Stimulated activated CD8-positive, alpha-beta memory T cell treated with anti-CD3 and anti-CD28 coated beads, Interleukin-7, amount 100 ng/mL, for 1 hour (primary cell): ENCODE results near the gene ZCCHC17.
"Not testable (repeated sequence)": the region's sequence is repeated elsewhere in the genome, so short reads cannot be mapped to it uniquely, and the experiment has no call there.

Experiments used
- DNase-seq, 2 donors: peaks; one replicate each; pipeline ENCODE4 v3.0.0-alpha.2; 2020; ENCODE audit warnings: low read depth in 2 of 2

Gene ZCCHC17, protein sequence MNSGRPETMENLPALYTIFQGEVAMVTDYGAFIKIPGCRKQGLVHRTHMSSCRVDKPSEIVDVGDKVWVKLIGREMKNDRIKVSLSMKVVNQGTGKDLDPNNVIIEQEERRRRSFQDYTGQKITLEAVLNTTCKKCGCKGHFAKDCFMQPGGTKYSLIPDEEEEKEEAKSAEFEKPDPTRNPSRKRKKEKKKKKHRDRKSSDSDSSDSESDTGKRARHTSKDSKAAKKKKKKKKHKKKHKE

DNA sequence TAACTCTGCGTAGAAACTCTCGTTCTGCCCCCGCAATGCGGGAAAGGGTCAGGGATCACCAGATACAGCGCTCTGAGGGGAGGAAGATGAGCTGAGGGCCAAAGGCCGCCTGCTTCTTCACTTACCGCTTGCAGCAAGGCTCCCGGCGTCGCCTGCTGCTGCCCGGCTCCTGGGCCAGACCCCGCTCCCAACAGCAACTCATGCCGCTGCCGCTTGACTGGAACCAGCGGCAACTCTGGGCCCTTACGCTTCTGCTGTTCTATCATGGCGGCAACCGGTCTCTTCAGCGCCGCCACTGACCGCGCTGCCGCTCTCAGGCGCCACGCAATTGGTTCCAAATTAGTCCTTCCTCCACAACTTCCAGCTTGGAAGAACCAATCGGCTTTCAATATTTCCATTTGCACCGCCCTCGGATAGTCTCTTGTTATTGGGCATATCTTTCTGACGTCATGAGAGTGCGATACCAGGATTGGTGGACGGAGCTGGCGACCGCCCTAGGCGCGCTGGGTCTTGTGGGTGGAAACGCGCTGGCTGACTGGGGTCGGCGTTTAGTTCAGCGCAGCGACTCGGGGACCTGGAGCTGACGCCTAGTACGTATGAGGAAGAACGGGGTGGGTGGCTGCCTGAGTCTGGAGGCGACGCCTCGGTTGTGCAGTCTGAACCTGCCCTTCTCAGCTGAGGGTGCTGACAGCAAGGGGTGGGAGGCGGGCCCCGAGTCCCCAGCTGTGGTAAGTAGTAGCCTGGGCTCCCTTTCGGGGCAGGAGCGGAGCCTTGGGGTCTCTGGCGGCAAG lies at the start of gene ZCCHC17, which contains the start of gene SNRNP40:
Gene ZCCHC17 (plus strand): TSS at position 547 of the 791 bp plus-strand sequence. CDS start 13,067 bp downstream, outside the sequence.
Gene SNRNP40 (minus strand): TSS at position 303 of the 791 bp plus-strand sequence. CDS start 37 bp downstream, at position 266.
- peak; percentile 79 to 83 for DNase-seq

DNA sequence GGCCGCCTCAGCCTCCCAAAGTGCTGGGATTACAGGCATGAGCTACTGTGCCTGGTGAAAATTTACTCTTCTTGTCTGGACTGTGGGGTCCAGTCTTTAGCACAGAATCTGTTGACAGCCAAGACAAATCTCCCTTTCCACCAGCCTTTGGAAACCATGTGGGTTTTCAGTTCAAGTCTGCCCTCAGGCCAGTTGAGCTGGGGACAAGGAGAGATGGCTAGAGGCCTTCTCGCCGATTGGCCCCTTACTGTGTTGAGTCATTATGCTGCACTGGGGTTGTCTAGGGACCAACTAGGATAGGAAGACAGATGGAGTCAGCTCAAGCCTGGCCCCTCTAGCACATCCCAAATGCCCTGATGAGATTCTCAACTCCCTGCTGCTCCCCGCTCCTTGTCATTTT lies 48.6 kb upstream of the ZCCHC17 start:
- no peak for DNase-seq

DNA sequence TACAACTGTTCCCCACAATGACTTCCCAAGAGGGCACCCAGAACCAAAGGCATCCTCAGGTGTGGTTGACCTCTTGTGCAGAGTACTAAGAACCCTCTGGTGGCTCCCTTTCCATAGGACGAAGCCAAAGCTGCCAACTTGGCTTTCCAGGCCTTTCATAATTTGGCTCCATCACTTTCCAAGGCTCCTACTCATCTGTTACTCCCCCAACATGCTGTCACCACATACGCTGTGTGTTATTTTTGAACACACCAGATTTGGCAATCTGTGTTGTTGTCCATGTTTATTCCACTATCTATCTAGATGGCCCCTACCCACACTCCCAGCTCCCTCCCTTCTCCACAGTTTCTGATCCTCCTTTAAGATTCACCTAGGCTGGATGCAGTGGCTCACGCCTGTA lies 47.0 kb upstream of the ZCCHC17 start:
- no peak for DNase-seq

DNA sequence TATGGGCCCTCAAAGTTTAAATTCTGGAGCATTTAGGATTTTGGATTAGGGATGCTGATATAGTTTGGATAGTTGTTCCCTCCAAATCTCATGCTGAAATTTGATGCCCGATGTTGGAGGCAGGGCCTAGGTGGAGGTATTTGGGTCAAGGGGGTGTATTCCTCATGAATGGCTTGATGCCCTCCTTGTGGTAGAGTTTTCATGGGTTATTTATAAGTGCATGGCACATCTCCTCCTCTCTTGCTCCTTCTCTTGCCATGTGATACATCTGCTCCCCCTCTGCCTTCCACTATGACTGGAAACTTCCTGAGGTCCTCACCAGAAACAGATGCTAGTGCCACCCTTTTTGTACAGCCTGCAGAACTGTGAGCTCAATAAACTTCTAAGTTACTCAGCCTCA lies 39.6 kb upstream of the ZCCHC17 start:
- no peak for DNase-seq

DNA sequence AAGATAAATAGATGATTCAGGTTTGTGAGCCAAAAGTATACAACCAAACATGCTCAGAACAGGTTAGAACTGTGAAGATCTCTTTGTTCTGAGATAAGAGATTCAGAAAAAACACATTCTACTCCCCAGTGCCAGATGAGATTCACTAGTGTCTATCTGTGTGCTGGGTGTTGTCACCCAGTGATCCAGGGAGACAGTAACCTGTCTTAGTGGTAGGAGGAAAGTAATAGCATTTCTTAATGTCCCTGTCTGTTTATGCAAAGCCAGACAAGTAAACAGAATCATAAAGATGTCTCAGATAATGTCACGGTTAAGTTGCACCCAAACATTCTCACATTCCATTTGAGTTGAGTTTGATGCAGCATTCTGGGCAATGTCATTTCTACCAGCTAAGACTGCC lies 38.3 kb upstream of the ZCCHC17 start:
- no peak for DNase-seq

DNA sequence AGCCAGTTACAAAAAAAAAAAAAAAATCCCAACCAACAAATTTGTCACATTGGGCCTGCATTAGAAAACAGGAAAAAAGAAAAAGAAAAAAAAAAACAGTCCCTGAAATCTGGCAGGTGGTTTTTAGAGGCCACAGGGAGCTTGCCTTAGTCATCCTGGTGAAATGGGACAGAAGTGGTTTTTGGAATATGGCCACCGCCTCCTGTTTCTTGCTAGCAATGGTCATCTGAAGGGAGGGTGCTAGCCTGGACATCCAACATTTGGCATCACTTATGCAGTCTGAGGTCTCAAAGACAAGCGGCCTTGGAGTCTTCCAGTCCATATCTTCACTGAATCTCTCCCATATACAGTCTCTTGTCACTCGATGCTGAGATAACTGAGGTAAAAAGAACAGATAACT lies 37.1 kb upstream of the ZCCHC17 start:
- no peak for DNase-seq

DNA sequence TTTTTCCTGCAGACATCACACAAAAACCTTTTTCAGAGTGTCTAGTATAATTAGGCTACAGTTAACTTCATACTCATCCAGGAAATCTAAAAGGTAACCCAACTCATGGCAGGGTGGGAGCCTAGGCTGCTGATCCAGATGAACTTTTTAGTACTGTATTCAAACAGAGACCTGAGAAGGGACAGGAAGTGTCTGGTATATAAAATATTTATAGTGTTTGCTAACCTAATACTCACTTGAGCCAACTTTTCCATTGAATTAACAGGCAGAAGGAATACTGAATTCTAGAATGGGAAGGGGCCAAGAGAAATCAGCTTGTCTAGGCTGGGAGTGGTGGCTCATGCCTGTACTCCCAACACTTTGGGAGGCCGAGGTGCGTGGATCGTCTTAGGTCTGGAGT lies 34.9 kb upstream of the ZCCHC17 start:
- DNase-seq: no peak

DNA sequence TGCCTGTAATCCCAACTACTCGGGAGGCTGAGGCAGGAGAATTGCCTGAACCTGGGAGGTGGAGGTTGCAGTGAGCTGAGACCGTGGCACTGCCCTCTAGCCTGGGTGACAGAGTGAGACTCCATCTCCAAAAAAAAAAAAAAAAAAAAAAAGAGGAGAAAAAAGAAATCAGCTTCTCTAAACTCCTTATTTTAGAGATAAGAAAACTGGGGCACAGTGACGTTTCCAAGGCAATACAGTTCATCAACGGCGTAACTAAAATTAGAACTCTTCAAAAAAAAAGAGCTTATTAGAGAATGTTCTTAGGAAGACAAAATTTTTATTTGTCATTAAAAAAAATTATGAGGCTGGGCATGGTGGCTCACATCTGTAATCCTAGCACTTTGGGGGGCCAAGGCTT lies 34.4 kb upstream of the ZCCHC17 start:
- DNase-seq: not testable (repeated sequence)

DNA sequence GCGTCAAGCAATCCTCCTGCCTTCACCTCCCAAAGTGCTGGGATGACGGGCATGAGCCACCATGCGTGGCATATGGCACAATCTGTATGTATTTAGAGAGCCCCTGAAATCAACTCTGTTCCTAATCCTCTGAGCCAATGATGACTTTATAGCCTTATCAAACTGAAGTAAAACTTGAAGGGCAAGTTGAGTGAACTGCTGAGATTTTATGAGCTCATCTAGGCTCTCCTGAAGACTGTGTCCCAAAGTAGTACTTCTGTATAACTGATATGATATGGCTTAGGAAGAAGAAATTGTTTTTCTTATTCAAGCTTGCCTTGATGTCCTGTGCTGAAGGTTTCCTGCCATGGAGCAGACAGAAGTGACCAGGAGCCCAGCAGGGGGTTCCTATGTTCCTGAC lies 33.4 kb upstream of the ZCCHC17 start:
- DNase-seq: no peak

DNA sequence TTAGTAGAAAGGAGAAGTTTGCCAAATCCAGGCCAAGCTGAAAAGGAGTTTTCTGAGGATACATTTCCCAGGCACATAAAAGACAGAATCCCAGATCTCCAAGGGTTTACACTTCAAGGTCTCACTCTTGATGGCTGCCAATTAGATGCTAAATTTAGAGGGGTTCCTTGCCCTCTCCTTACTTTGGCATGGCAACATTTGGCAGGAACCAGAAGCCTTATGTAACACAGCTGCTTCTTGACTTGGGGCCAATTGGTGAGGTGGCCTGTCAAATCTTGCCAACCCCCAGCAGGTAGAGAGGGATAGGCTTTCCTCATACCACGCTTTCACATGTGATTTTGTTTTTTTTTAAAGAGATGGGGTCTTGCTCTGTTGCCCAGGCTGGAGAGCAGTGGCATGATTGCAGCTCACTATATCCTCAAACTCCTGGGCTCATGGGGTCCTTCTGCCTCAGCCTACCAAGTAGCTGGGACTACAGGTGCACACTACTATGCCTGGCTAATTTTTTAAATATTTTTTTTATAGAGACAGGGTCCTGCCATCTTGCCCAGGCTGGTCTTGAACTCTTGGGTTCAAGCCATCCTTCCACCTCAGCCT lies 31.9 kb upstream of the ZCCHC17 start:
- no peak for DNase-seq

DNA sequence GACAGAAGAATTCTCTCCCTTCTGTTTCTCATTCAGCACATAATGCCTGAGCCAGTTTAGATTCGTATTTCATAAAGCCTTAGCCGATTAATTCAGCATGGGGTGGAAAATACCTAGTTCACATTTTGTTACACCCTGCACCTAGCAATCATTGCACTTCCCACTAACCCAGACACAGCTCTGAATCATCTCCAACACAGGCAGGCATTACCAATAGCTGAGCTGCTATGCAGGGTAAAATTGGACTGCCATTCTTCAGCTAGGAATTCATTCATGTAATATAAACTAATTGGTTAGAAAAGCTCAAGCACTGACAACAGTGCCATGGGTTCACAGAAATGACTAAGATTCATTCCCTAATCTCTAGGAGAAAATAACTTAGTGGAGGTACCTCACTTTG lies 30.3 kb upstream of the ZCCHC17 start:
- no peak for DNase-seq

DNA sequence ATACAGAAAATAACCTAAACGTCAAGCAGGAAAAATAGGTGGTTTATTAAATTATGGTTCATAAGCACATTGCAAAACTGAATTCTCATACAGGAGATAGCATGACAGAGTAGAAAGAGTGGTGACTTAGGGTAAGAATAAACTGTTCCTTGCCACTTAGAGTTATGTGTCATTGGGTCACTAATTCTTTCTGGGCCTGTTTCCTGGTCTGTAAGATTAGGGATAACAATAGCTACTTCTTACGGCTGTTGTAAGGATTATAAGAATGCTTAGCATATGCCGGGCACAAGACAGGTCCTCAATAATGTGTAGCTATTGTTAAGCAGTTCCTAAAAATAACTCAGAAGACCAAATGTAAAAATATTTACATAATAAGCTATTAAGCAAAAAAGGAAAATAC lies 24.5 kb upstream of the ZCCHC17 start:
- DNase-seq: no peak

DNA sequence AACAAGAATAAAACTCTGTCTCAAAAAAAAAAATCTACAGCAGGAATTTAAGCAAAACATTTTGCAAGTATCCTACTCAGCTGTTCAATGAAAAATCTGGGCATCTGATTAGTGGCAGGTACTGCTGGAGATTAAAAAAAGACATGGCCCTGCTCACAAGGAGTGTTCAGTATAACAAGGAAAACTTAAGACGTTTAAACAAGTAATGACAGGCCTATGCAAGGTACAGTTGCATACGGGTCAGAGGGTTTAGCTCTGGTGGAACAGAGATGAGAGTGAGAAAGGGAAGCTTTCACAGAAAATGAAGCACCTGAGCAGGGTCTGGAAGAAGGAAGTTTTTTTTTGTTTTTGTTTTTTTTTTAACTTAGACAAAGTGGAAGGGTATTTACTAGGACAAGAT lies 23.2 kb upstream of the ZCCHC17 start:
- no peak for DNase-seq

DNA sequence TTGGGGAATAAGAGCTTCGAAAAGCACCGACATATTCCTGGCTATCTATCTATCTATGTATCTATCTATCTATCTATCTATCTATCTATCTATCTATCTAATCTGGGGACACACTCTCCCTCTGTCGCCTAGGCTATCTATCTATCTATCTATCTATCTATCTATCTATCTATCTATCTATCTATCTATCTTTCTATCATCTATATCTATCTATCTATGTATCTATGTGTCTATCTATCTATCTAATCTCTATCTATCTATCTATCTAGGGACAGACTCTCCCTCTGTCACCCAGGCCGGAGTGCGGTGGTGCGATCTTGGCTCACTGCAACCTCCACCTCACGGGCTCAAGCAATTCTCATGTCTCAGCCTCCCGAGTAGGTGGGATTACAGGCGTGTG lies 14.4 kb upstream of the ZCCHC17 start:
- DNase-seq: not testable (repeated sequence)

DNA sequence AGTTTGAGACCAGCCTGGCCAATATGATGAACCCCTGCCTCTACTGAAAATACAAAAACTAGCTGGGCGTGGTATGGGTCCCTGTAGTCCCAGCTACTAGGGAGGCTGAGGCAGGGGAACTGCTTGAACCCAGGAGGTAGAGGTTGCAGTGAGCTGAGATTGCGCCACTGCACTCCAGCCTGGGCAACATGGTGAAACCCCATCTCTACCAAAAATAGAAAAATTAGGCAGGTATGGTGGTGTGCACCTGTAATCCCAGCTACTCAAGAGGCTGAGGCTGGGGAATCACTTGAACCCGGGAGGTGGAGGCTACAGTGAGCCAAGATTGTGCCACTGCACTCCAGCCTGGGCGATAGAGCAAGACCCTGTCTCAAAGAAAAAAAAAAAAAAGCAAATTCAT lies 9.0 kb upstream of the ZCCHC17 start:
- DNase-seq: not testable (repeated sequence)

DNA sequence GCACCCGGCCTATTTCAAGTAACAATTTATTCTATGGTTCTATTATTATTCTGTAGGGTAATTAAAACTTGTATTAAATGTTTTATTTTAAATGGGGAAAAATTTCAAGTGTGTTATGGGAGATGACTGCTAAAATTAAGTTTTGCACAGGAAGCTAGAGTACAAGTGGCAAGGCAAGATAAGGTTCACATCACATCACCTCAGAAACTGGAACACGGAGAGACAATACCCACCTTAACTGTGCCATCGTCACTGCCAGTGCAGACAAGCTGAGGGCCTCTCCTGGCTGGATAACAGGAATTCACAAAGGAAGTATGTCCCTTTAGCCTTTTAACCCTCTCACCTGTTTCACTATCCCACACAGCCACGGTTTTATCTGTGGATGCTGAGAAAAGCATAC lies 7.8 kb upstream of the ZCCHC17 start:
- no peak for DNase-seq

DNA sequence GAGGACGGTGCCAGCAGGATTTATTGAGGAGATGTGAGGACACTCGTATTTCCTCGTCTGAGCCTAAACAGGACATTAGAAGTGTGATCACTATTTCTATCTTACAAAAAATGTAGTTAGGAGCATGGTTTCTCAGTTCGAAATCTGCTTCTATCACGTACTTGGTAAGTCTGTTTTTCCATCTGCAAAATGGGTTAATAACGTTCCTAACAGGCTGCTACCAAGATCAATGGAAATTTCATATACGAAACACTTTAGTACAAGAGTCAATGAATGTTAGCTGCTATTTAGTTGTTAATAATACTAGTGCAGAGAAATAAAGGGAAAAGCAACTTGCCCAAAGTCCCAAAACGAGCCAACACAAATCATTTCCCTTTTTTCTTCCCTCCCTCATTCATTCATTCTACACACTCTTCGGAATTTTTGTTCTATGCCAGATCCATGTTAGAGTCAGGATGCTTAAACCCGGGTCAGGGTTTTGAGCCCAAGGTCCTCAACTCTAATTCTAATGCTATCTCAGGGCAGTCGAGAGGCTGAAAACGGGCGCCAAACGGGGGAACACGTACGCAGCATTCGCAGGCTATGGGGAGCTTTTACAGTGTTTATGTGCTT lies 852 bp upstream of the ZCCHC17 start:
- DNase-seq: no peak

DNA sequence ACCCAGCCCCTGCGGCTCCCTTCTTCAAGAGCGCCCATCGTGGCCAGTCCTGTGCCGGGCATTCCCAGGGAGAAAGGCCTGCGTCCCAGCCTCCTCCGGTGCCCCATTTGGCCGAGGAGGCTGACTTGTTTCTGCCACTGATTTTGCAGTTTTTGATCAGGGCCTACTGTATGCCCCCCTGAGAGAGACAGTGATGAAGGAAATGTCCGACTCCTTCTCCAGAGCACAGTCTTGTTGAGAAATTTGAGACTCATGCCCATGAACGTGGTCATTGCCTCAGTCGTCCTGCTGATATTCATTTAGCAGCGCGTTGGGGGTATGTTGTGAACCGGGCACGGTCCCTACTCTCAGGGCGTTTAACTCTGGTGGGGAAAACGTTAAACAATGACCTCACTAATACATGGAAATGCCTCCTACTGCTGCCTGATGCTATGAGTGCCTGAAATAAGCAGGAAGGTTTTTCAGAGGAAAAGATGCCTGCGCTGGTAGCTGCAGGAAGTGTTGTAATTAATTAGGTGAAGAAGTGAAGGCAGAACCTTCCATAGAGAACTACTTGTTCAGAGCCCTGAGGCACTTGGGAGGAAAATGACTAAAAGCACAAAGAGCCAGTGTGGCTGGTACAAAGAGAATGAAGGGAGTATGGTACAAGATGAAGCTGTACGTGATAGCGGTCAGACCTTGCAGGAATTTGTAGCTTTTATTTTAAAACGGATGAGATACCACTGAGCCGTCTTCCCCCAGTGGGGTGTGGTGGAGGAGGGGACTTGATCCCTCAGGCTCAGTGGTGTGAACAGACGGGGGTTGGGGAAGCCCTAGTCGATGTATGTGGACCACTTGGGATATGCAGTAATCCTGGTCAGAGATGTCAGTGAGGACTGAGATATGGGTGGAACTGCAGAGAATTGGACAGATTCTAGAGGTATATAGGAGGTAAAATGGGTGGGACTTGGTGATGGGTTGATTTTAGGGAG lies 730 bp downstream of the ZCCHC17 start:
- DNase-seq: no peak

DNA sequence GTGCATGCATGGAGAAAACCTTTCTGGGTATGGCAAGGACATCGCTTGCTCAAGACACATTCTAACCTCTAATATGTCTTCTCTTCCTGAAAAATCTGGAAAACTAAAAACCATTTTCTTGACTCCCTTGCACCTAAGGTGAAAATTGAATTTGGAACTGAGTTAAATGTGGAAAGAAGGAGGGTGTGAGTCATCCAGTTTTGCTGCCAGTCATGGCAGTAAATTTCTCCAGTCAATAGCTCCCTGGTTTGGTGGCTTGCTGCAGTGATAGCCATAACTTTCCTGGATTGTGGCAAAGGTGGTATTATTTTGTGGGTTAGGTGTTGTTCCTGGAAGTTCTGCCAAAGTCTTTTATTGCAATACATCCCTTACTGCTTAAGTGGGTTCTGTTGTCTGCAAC lies 2.5 kb downstream of the ZCCHC17 start:
- no peak for DNase-seq

DNA sequence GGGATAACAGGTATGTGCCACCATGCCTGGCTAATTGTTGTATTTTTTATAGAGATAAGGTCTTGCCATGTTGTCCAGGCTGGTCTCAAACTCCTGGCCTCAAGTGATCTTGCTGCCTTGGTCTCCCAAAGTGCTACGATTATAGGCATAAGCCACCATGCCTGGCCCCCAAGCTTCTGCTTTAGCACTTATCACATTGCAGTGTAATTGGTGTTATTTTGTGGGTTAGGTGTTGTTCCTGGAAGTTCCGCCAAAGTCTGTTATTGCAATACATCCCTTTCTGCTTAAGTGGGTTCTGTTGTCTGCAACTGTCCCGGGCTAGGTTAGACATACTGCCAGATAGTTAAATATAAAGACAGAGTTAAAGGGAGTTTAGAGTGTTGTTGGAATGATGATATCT lies 3.4 kb downstream of the ZCCHC17 start:
- DNase-seq: no peak

DNA sequence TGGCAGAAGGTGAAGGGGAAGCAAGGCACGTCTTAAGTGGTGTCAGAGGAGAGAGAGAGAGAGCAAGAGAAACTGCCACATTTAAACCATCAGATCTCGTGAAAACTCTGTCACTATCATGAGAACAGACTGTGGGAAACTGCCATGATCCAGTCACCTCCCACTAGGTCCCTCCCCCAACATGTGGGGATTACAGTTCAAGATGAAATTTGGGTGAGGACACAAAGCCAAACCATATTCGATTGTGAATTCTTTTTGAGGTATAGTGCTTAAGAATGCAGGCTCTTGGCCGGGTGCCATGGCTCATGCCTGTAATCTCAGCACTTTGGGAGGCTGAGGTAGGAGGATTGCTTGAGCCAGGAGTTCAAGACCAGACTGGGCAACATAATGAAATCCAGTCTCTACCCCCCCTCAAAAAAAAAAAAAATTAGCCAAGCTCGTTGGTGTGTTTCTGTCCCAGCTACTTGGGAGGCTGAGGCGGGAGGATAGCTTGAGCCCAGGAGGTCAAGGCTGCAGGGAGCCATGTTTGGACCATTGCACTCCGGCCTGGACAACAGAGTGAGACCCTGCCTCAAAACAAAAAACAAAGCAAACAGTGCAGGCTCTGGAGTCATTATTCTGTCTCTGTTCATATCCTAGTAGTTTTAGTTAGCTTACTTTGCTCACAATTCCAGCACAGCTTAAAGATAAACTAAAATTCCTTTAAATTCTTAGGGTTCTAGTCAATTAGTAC lies 6.0 kb downstream of the ZCCHC17 start:
- no peak for DNase-seq
